GM20431 (cell line): ENCODE results near the gene FOXD4L5.
"Not testable (repeated sequence)": the region's sequence is repeated elsewhere in the genome, so short reads cannot be mapped to it uniquely, and the experiment has no call there.

Experiments used
- in situ Hi-C: fragments of 300-500 bp; cut with MseI, MboI; formaldehyde crosslinking; loops from one replicate; pipeline ENCODE4 v1.15.0; 2020; ENCODE audit warnings: low sequenced_read_pairs; ENCODE audit not compliant: unreplicated experiment

The FOXD4L5 gene

DNA sequence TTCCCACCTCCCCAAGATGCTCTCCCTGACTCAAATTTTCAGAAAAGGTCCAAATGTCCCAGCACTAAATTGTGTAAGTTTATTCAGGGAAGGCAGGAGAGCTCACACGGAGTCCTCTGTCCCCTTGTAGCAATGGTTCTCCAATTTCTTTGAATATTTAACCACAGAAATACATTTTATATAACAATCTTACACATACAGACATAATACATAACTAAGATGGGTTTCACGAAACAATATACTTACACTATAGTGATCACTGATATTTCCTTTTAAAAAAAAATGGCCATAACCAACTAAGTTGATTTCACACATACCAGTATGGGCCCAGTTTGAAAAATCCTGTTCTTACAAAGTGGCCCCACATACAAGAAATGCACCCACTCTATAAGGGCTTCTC lies at the start of gene FOXD4L5:
Gene FOXD4L5 (minus strand): TSS at position 101 of the 400 bp plus-strand sequence. CDS start 832 bp downstream, outside the sequence.
- in situ Hi-C loops: not testable (repeated sequence)

DNA sequence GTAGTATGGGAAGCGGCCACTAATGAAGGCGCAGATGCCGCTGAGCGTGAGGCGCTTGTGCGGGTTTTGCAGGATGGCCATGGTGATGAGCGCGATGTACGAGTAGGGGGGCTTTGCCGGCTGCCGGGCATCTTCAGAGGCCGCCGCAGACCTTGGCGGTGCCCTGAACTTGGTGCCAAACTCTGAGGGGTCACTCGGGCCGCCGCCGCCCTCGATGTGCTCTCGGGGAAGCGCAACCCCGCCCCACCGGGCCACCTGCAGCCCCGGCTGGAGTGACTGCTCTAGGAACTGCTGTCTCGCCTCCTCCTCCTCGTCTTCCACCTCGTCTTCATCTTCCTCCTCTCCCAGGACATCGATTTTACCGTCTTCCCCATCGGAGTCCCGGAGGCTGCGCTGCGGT lies 1.1 kb downstream of the FOXD4L5 start:
- in situ Hi-C loops: not testable (repeated sequence)

DNA sequence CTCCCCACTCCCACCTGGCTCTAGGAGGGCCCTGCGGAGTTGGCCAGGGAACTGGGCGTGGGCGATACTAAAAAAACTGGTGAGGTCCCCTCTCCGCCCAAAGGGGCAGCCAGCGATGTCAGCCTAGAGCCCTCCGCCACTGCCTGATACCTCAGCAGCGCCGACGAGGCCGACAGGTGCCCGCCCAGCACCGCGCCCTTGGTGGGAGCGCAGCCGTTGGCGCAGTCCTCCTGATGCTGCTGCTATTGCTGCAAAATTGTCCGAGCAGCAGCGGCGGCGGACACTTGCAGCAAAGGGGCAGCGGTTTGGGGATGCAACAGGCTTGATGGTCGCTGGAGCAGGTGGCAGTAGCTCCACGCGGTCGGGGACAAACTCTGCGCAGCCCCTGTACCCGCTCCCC lies 2.0 kb downstream of the FOXD4L5 start:
- in situ Hi-C loops: not testable (repeated sequence)
